IMR-90 (cell line): Measurements from ENCODE around the gene HEPHL1. TPM values are rescaled to one million over a fixed set of nuclear protein-coding genes. Genes with fewer than 3 reads are reported as not detected.

Experiments
- ATAC-seq: fragments of 200-7000 bp; cut with Tn5 transposase; 2 replicates; pipeline ENCODE4 v1.9.1; 2020; ENCODE audit warnings: low read depth, mild to moderate bottlenecking, moderate library complexity
- BruUV-seq: library from RNA; stranded (reverse); fragments of 400-500 nt; replicated peaks from 2 replicates; lab custom pipeline; 2021; lab: Mats Ljungman, UMichigan
- CTCF ChIA-PET: fragments of 300-600 bp; formaldehyde crosslinking; extraction: SDS; loops from one replicate; lab custom pipeline; 2021; ENCODE audit warnings: antibody characterized with exemption; lab: Yijun Ruan, JAX
- POLR2A ChIA-PET: fragments of 300-600 bp; sonication (Branson Sonifier 250); formaldehyde crosslinking; loops from one replicate; lab custom pipeline; 2022; ENCODE audit warnings: antibody characterized with exemption; ENCODE audit not compliant: unreplicated experiment; lab: Charles Lee
- DNase-seq: peaks from one replicate; pipeline ENCODE4 v3.0.0; 2013
- H2AFZ ChIP-seq: replicated peaks from 2 replicates; pipeline ENCODE3; 2013; ENCODE audit warnings: low read length, mild to moderate bottlenecking; ENCODE audit not compliant: poor library complexity
- H2AK5ac ChIP-seq: 2 replicates; pipeline ENCODE4 v1.6.1; 2013; ENCODE audit warnings: low read depth, low read length, inconsistent platforms
- H2AK9ac ChIP-seq: replicated peaks from 2 replicates; pipeline ENCODE3; 2013; ENCODE audit warnings: mild to moderate bottlenecking, low read depth, low read length, moderate library complexity; ENCODE audit not compliant: poor library complexity
- H2BK120ac ChIP-seq: 2 replicates; pipeline ENCODE4 v1.6.1; 2013; ENCODE audit warnings: low read depth, low read length, inconsistent platforms
- H2BK15ac ChIP-seq: 3 replicates; pipeline ENCODE4 v1.6.1; 2013; ENCODE audit warnings: low read depth, low read length, inconsistent platforms
- H2BK20ac ChIP-seq: 2 replicates; pipeline ENCODE4 v1.6.1; 2013; ENCODE audit warnings: low read depth, mild to moderate bottlenecking, inconsistent platforms, low read length, moderate library complexity
- H2BK5ac ChIP-seq: 2 replicates; pipeline ENCODE4 v1.6.1; 2013; ENCODE audit warnings: mild to moderate bottlenecking, low read depth, low read length, inconsistent platforms; ENCODE audit not compliant: poor library complexity, severe bottlenecking
- H3K14ac ChIP-seq: replicated peaks from 2 replicates; pipeline ENCODE4 v1.6.1; 2013; ENCODE audit warnings: low read depth, low read length, inconsistent platforms
- H3K18ac ChIP-seq: 2 replicates; pipeline ENCODE4 v1.6.1; 2013; ENCODE audit warnings: low read depth, low read length, control low read depth
- H3K23ac ChIP-seq: 2 replicates; pipeline ENCODE4 v1.6.1; 2013; ENCODE audit warnings: low read depth, low read length, inconsistent platforms
- H3K27ac ChIP-seq: 2 replicates; pipeline ENCODE4 v1.5.1; 2013; ENCODE audit warnings: mild to moderate bottlenecking, control low read depth, low read length; ENCODE audit not compliant: insufficient read depth
- H3K27me3 ChIP-seq: 2 replicates; pipeline ENCODE4 v1.6.1; 2013; ENCODE audit warnings: low read length; ENCODE audit not compliant: control insufficient read depth, insufficient read depth
- H3K36me3 ChIP-seq: 2 replicates; pipeline ENCODE4 v1.6.1; 2013; ENCODE audit warnings: low read length, mixed read lengths; ENCODE audit not compliant: control insufficient read depth, insufficient read depth
- H3K4ac ChIP-seq: 2 replicates; pipeline ENCODE4 v1.6.1; 2013; ENCODE audit warnings: low read depth, low read length, inconsistent platforms
- H3K4me1 ChIP-seq: 2 replicates; pipeline ENCODE4 v1.6.1; 2013; ENCODE audit warnings: low read length, mixed read lengths; ENCODE audit not compliant: control insufficient read depth, insufficient read depth
- H3K4me2 ChIP-seq: 2 replicates; pipeline ENCODE4 v1.6.1; 2013; ENCODE audit warnings: low read depth, mild to moderate bottlenecking, control low read depth, low read length, moderate library complexity
- H3K4me3 ChIP-seq: 2 replicates; pipeline ENCODE4 v1.5.1; 2013; ENCODE audit warnings: low read depth, mild to moderate bottlenecking, control low read depth, low read length, moderate library complexity; ENCODE audit not compliant: insufficient read depth
- H3K56ac ChIP-seq: 2 replicates; pipeline ENCODE4 v1.6.1; 2013; ENCODE audit warnings: low read length, inconsistent platforms; ENCODE audit not compliant: insufficient read depth; ENCODE audit errors: extremely low read depth
- H3K79me1 ChIP-seq, 2 experiments: 2 replicates each; pipeline ENCODE4 v1.6.1; 2013; ENCODE audit warnings: low read length in 2 of 2, inconsistent platforms in 1 of 2, low read depth in 1 of 2
- H3K9ac ChIP-seq: 2 replicates; pipeline ENCODE4 v1.6.1; 2013; ENCODE audit warnings: low read depth, low read length, control low read depth
- H3K9me1 ChIP-seq: 2 replicates; pipeline ENCODE4 v1.6.1; 2013; ENCODE audit warnings: low read length, inconsistent platforms; ENCODE audit not compliant: insufficient read depth
- H3K9me3 ChIP-seq: 2 replicates; pipeline ENCODE4 v1.6.1; 2013; ENCODE audit warnings: low read length; ENCODE audit not compliant: control insufficient read depth, insufficient read depth
- H4K20me1 ChIP-seq: 2 replicates; pipeline ENCODE4 v1.6.1; 2013; ENCODE audit warnings: low read length, inconsistent platforms; ENCODE audit not compliant: insufficient read depth
- H4K5ac ChIP-seq: 2 replicates; pipeline ENCODE4 v1.6.1; 2013; ENCODE audit warnings: mild to moderate bottlenecking, low read depth, low read length, control low read depth
- H4K8ac ChIP-seq, 2 experiments: 2 replicates each; pipeline ENCODE4 v1.6.1; 2013; ENCODE audit warnings: low read depth in 2 of 2, low read length in 2 of 2, control low read depth in 1 of 2, inconsistent platforms in 1 of 2
- H4K91ac ChIP-seq: 2 replicates; pipeline ENCODE4 v1.6.1; 2013; ENCODE audit warnings: low read depth, low read length, inconsistent platforms; ENCODE audit not compliant: insufficient read depth
- RCOR1 ChIP-seq: IDR thresholded peaks from 2 replicates; pipeline ENCODE4 v1.6.1; 2012; ENCODE audit warnings: mild to moderate bottlenecking, low read length, improper control_type of control experiment; ENCODE audit not compliant: insufficient replicate concordance
- WGBS, 2 experiments: methylation state at CpG; one replicate each; pipeline versions ENCODE4 v1.1.5 to v1.1.7; 2013; ENCODE audit warnings: missing lambda C conversion rate in 2 of 2; ENCODE audit not compliant: insufficient read length in 1 of 2; ENCODE audit errors: extremely low coverage in 2 of 2; 5-methylcytosine and 5-hydroxymethylcytosine counted together
- dilution Hi-C: fragments of 300-500 bp; cut with HindIII; formaldehyde crosslinking; loops from one replicate; pipeline ENCODE4 v1.14.3; 2018; ENCODE audit warnings: low sequenced_read_pairs; ENCODE audit not compliant: unreplicated experiment
- in situ Hi-C: fragments of 300-500 bp; cut with MboI; formaldehyde crosslinking; loops from 3 replicates; pipeline ENCODE4 v1.14.3; 2019; ENCODE audit warnings: low sequenced_read_pairs, inconsistent platforms, mixed read lengths
- intact Hi-C: fragments of 100-400 bp; cut with micrococcal nuclease; formaldehyde crosslinking; loops from 2 replicates; pipeline ENCODE4 v1.10.0; 2022
- polyA plus RNA-seq, 3 experiments: library from polyadenylated mRNA; depleted of rRNA; stranded (reverse); fragments of >200 nt; gene quantifications; 2 replicates each; pipeline ENCODE4 v1.2.3, GENCODE V29; 2012; ENCODE audit warnings: low replicate concordance in 1 of 3
- total RNA-seq: library from RNA; depleted of rRNA; stranded (reverse); fragments of >200 nt; gene quantifications from 2 replicates; pipeline ENCODE4 v1.2.3, GENCODE V29; 2012

HEPHL1 gene
- total and polyA plus RNA-seq, 2 of the 4 experiments (the other 2 are of a cell fraction) = under 0.01 to 0.02 TPM

- no peak overlapping the region for H3K14ac ChIP-seq
- H4K91ac ChIP-seq = no peak overlapping the region
- no peaks in the 10 kb centered on the region for H3K36me3 ChIP-seq
- H3K23ac ChIP-seq = no peak overlapping the region
- peaks cover 27% of the 10 kb centered on the region for H3K4me1 ChIP-seq
- H3K18ac ChIP-seq = no peak overlapping the region
- no peak overlapping the region for H2AK5ac ChIP-seq
- DNase-seq = no peak
- H3K27ac ChIP-seq = no peak overlapping the region
- H3K4ac ChIP-seq = no peak overlapping the region
- BruUV-seq = no TSS peak
- no peak overlapping the region for H3K4me3 ChIP-seq
- WGBS, 2 experiments = no CpG with 5 or more reads among the region's 2 CpGs
- ChIA-PET CTCF (no interaction called here), POLR2A (no interaction called here)
- in situ Hi-C loops (loop anchor here (25.0 kb wide), 3 partner anchors 622 to 1128 kb away; partner anchors contain the start of gene AMOTL1), intact Hi-C loops (no loop called here), dilution Hi-C loops (no loop called here)
- no peak overlapping the region for H3K4me2 ChIP-seq
- TF ChIP-seq RCOR1 = no peak
- H4K5ac ChIP-seq = no peak overlapping the region
- no peak overlapping the region for H2BK15ac ChIP-seq
- H3K9me1 ChIP-seq = peaks cover 23% of the 10 kb centered on the region
- no peak overlapping the region for H2BK5ac ChIP-seq
- H4K20me1 ChIP-seq = peaks cover 42% of the 10 kb centered on the region
- H3K79me1 ChIP-seq = peaks cover 26 to 65% of the 10 kb centered on the region in 2 experiments
- H3K9me3 ChIP-seq = no peaks in the 10 kb centered on the region
- H4K8ac ChIP-seq = no peak overlapping the region
- H2AK9ac ChIP-seq = no peak overlapping the region
- no peak overlapping the region for H2BK120ac ChIP-seq
- H2AFZ ChIP-seq = no peak overlapping the region
- H3K56ac ChIP-seq = no peak overlapping the region
- no peaks in the 10 kb centered on the region for H3K27me3 ChIP-seq
- H2BK20ac ChIP-seq = no peak overlapping the region
- no peak for ATAC-seq
- no peak overlapping the region for H3K9ac ChIP-seq
Measured at GRCh38 chr11:94140154-94140655, 119.1 kb downstream of the HEPHL1 start.
